NB4 (cell line): ENCODE data around the gene LRRC4C.

Source experiments
- DNase-seq: peaks from one replicate; pipeline ENCODE4 v3.0.0; 2010; ENCODE audit warnings: low read depth
- H3K4me3 ChIP-seq: one replicate; pipeline ENCODE4 v1.5.1; 2011; ENCODE audit warnings: mild to moderate bottlenecking, low read depth, low read length, moderate library complexity
- MYC ChIP-seq: IDR thresholded peaks from 2 replicates; pipeline ENCODE4 v1.6.1; 2011; ENCODE audit warnings: low read depth, low read length
- POLR2A ChIP-seq: IDR thresholded peaks from 2 replicates; pipeline ENCODE4 v1.6.1; 2011; ENCODE audit warnings: mild to moderate bottlenecking; ENCODE audit not compliant: insufficient read length; ENCODE audit errors: extremely low read depth
- TF ChIP-seq, protein P1 (sequence below): IDR thresholded peaks from 2 replicates; pipeline ENCODE4 v1.6.1; 2011; ENCODE audit warnings: low read depth, low read length
- TF ChIP-seq, protein P2 (sequence below): IDR thresholded peaks from one replicate; pipeline ENCODE4 v1.5.1; 2012; ENCODE audit warnings: low read depth, low read length

The LRRC4C gene

GRCh38 chr11:40838181-40838683, 621.2 kb downstream of the LRRC4C start:
- no peak for DNase-seq
- TF ChIP-seq, protein P1, sequence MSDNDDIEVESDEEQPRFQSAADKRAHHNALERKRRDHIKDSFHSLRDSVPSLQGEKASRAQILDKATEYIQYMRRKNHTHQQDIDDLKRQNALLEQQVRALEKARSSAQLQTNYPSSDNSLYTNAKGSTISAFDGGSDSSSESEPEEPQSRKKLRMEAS = no peak
- TF ChIP-seq, protein P2, sequence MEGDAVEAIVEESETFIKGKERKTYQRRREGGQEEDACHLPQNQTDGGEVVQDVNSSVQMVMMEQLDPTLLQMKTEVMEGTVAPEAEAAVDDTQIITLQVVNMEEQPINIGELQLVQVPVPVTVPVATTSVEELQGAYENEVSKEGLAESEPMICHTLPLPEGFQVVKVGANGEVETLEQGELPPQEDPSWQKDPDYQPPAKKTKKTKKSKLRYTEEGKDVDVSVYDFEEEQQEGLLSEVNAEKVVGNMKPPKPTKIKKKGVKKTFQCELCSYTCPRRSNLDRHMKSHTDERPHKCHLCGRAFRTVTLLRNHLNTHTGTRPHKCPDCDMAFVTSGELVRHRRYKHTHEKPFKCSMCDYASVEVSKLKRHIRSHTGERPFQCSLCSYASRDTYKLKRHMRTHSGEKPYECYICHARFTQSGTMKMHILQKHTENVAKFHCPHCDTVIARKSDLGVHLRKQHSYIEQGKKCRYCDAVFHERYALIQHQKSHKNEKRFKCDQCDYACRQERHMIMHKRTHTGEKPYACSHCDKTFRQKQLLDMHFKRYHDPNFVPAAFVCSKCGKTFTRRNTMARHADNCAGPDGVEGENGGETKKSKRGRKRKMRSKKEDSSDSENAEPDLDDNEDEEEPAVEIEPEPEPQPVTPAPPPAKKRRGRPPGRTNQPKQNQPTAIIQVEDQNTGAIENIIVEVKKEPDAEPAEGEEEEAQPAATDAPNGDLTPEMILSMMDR = no peak
- TF ChIP-seq POLR2A = no peak
- no peak for TF ChIP-seq MYC

GRCh38 chr11:40827116-40827515, 632.3 kb downstream of the LRRC4C start:
- TF ChIP-seq MYC (no peak), POLR2A (no peak)
- TF ChIP-seq, protein P2 = no peak
- TF ChIP-seq, protein P1 = no peak
- no peak for DNase-seq
- no peak overlapping the region for H3K4me3 ChIP-seq

More at GRCh38 chr11:40838181-40838683, 621.2 kb downstream of the LRRC4C start:
- H3K4me3 ChIP-seq = no peak overlapping the region

GRCh38 chr11:40826601-40827000, 632.9 kb downstream of the LRRC4C start:
- no peak overlapping the region for H3K4me3 ChIP-seq
- TF ChIP-seq, protein P2 = no peak
- TF ChIP-seq MYC (no peak), POLR2A (no peak)
- TF ChIP-seq, protein P1 = no peak

GRCh38 chr11:40825201-40825834, 634.1 kb downstream of the LRRC4C start:
- H3K4me3 ChIP-seq = no peak overlapping the region
- no peak for DNase-seq
- TF ChIP-seq, protein P2 = no peak
- no peak for TF ChIP-seq POLR2A
- no peak for TF ChIP-seq MYC
- TF ChIP-seq, protein P1 = no peak

More at GRCh38 chr11:40826601-40827000, 632.9 kb downstream of the LRRC4C start:
- DNase-seq = no peak

DNA sequence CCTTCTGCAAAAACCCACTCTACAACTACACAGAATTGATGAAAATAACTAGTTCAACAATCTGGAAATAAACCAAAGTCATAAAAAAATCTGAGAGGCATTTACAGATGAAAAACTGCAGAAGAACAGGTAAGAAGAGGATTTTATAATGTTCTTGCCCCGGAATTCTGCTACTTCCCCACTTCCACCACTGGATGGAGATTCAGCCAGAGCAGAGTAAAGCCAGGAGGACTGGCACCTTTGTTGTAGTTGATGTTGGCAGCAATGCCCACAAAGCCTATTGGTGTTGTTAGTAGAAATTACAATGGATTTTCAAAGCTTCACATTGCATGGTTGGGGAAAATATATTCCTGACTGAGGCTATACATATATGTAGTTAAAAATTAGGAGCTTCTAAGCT, 640.2 kb downstream of the LRRC4C start:
- TF ChIP-seq MYC (no peak), POLR2A (no peak)
- TF ChIP-seq, protein P1 = no peak
- TF ChIP-seq, protein P2 = no peak
- no peak for DNase-seq
- no peak overlapping the region for H3K4me3 ChIP-seq

DNA sequence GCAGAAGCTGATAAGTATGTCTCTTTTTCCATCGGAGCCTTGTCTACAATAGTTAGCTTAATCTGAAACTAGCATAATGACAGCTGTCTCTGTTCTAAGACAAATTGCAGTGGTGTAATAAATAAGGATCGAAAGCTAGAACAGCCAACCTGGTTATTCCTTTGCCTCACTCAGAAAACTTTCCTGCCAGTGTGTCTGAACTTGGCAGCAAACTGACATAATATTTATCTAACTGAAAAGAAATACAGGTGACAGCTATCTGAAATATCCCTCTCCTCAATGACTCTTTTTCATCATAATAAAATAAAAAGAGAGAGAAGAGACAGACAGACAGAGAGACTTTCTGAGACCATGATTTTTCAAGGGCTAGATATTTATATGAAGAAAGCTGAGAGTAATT, 642.5 kb downstream of the LRRC4C start:
- H3K4me3 ChIP-seq = no peak overlapping the region
- TF ChIP-seq, protein P2 = no peak
- TF ChIP-seq POLR2A = no peak
- no peak for TF ChIP-seq MYC
- no peak for DNase-seq
